Left cardiac atrium (tissue), 4 donors: ENCODE data around the gene SH2B3. TPM values are rescaled to one million over a fixed set of nuclear protein-coding genes. Genes with fewer than 3 reads are reported as not detected.
"Not testable (repeated sequence)": the region's sequence is repeated elsewhere in the genome, so short reads cannot be mapped to it uniquely, and the experiment has no call there.

ENCODE experiments used
- ATAC-seq, 2 donors: fragments of 200-7000 bp; cut with Tn5 transposase; one replicate each; pipeline ENCODE4 v1.9.1; 2020; ENCODE audit warnings: mild to moderate bottlenecking in 2 of 2, moderate library complexity in 2 of 2
- DNase-seq: peaks from one replicate; pipeline ENCODE4 v3.0.0-alpha.2; 2020
- intact Hi-C, 2 donors: fragments of 100-400 bp; cut with DNase I; formaldehyde crosslinking; loops; one replicate each; pipeline versions ENCODE4 v1.14.1 to v1.15.1; 2022 to 2023
- long read RNA-seq: library from polyadenylated mRNA; unstranded; transcript quantifications from one replicate; pipeline ENCODE4 v2.0.0, GENCODE V29; 2021
- total RNA-seq, 2 donors: library from RNA; stranded (reverse); fragmentation: NEBNext Ultra II Directional; extraction: Animal tissue kit (Norgen Biotek cat#: 25700); gene quantifications; one replicate each; pipeline ENCODE4 v1.2.1, GENCODE V29; 2021
- donor health status: DM: no; HTN: yes; CAD: no.
- donor health status: DM: no; HTN: yes; CAD: no; lungs with severe emphysema.
- donor health status: DM: yes; HTN: yes; CAD: no.
- donor health status: Dilated cardiomyopathy.

Gene SH2B3
- 10 to 100 TPM; 27.1 to 39.6 TPM for total RNA-seq
- long read RNA-seq, partial matches to known transcripts, result 39 of 41 reads
- long read RNA-seq, other reads (novel, unspliced or antisense), result 2 of 41 reads

GRCh38 chr12:111405859-111406473 lies at the start of gene SH2B3:
Gene SH2B3 (plus strand): TSS chr12:111405923. CDS start chr12:111418146, 12,223 bp downstream.
- intact Hi-C loops, result no loop called here
- ATAC-seq (peak; percentile 1 to 10), DNase-seq (peak; percentile 84)

- DNase-seq (no peak), ATAC-seq (no peak)
- intact Hi-C loops, result no loop called here
Measured at GRCh38 chr12:111359231-111359913, 46.4 kb upstream of the SH2B3 start.

GRCh38 chr12:111359914-111360276 lies 45.8 kb upstream of the SH2B3 start:
- ATAC-seq (no peak), DNase-seq (no peak)
- intact Hi-C loops, result no loop called here

GRCh38 chr12:111360325-111360930 lies 45.3 kb upstream of the SH2B3 start:
- no peak for ATAC-seq
- no peak for DNase-seq
- intact Hi-C loops, result no loop called here

GRCh38 chr12:111361073-111361716 lies 44.5 kb upstream of the SH2B3 start:
- no peak for DNase-seq
- no peak for ATAC-seq
- intact Hi-C loops, result no loop called here

GRCh38 chr12:111361717-111362576 lies 43.8 kb upstream of the SH2B3 start:
- no peak for DNase-seq
- peak; percentile 3 to 54 for ATAC-seq
- intact Hi-C loops, result no loop called here

- no peak for ATAC-seq
- no peak for DNase-seq
- intact Hi-C loops, result no loop called here
Measured at GRCh38 chr12:111362687-111363475, 42.8 kb upstream of the SH2B3 start.

- ATAC-seq (no peak), DNase-seq (no peak)
- intact Hi-C loops, result no loop called here
Measured at GRCh38 chr12:111363578-111363977, 42.1 kb upstream of the SH2B3 start.

GRCh38 chr12:111366075-111366474 lies 39.6 kb upstream of the SH2B3 start:
- intact Hi-C loops, result no loop called here
- no peak for DNase-seq
- ATAC-seq, result no peak

- intact Hi-C loops, result no loop called here
- ATAC-seq, result no peak
Measured at GRCh38 chr12:111366583-111366982, 39.1 kb upstream of the SH2B3 start.

GRCh38 chr12:111367661-111368221 lies 38.0 kb upstream of the SH2B3 start:
- peak in 1 of 2 donors; percentile 11 for ATAC-seq

More at GRCh38 chr12:111366583-111366982, 39.1 kb upstream of the SH2B3 start:
- DNase-seq, result no peak

GRCh38 chr12:111368291-111368787 lies 37.4 kb upstream of the SH2B3 start:
- ATAC-seq (peak; percentile 19 to 27), DNase-seq (peak; percentile 42)
- intact Hi-C loops, result no loop called here

More at GRCh38 chr12:111367661-111368221, 38.0 kb upstream of the SH2B3 start:
- intact Hi-C loops, result no loop called here
- DNase-seq, result no peak

- peak; percentile 97 to 98 for ATAC-seq
- intact Hi-C loops, result no loop called here
- peak; percentile 97 for DNase-seq
Measured at GRCh38 chr12:111368788-111369495, 36.8 kb upstream of the SH2B3 start, which contains the start of gene PHETA1. Gene PHETA1 (minus strand): TSS chr12:111369095. CDS start chr12:111363427, 5,668 bp downstream.

- intact Hi-C loops, result no loop called here
- ATAC-seq (no peak), DNase-seq (no peak)
Measured at GRCh38 chr12:111369496-111370220, 36.1 kb upstream of the SH2B3 start.

GRCh38 chr12:111373231-111373630 lies 32.5 kb upstream of the SH2B3 start:
- intact Hi-C loops, DNase-seq, ATAC-seq: not testable (repeated sequence)

- intact Hi-C loops, result no loop called here
- no peak for ATAC-seq
- DNase-seq, result no peak
Measured at GRCh38 chr12:111377440-111377839, 28.3 kb upstream of the SH2B3 start.
